SK-N-SH treated with all-trans-retinoic acid at 6 μM for 48 hours (cell line): ENCODE data around the gene PLEKHF1.

ENCODE experiments used
- ATAC-seq: fragments of 200-7000 bp; cut with Tn5 transposase; 3 replicates; pipeline ENCODE4 v1.9.1; 2020; ENCODE audit warnings: mild to moderate bottlenecking, moderate library complexity
- ARNTL ChIP-seq: fragments of 450-650 bp; formaldehyde crosslinking; IDR thresholded peaks from 2 replicates; pipeline ENCODE4 v1.5.0; 2020; ENCODE audit warnings: low read depth, mild to moderate bottlenecking, moderate library complexity, borderline replicate concordance
- BACH2 ChIP-seq: fragments of 250-450 bp; sonication (Bioruptor Pico); IDR thresholded peaks from 2 replicates; pipeline ENCODE4 v1.9.0; 2021; ENCODE audit warnings: mild to moderate bottlenecking, borderline replicate concordance
- ESRRG ChIP-seq: fragments of 250-450 bp; sonication (Bioruptor Pico); IDR thresholded peaks from 2 replicates; pipeline ENCODE4 v1.6.1; 2021; ENCODE audit warnings: mild to moderate bottlenecking
- GLIS3 ChIP-seq: fragments of 250-450 bp; sonication (Bioruptor Pico); IDR thresholded peaks from 2 replicates; pipeline ENCODE4 v1.5.0; 2020; ENCODE audit warnings: mild to moderate bottlenecking, moderate library complexity
- ISL1 ChIP-seq: fragments of 250-450 bp; sonication (Bioruptor Pico); IDR thresholded peaks from 2 replicates; pipeline ENCODE4 v2.1.2; 2022; ENCODE audit warnings: mild to moderate bottlenecking, moderate library complexity
- OSR1 ChIP-seq: fragments of 250-450 bp; sonication (Bioruptor Pico); IDR thresholded peaks from 2 replicates; pipeline ENCODE4 v1.8.0; 2022; ENCODE audit warnings: moderate library complexity, mild to moderate bottlenecking, inconsistent platforms
- PPARA ChIP-seq: fragments of 250-450 bp; sonication (Bioruptor Pico); IDR thresholded peaks from 2 replicates; pipeline ENCODE4 v1.5.0; 2020; ENCODE audit warnings: mild to moderate bottlenecking, borderline replicate concordance
- TCF4 ChIP-seq: fragments of 250-450 bp; sonication (Bioruptor Pico); IDR thresholded peaks from 2 replicates; pipeline ENCODE4 v1.8.0; 2021; ENCODE audit warnings: mild to moderate bottlenecking, moderate library complexity, borderline replicate concordance
- ZC3H10 ChIP-seq: fragments of 250-450 bp; sonication (Bioruptor Pico); IDR thresholded peaks from 2 replicates; pipeline ENCODE4 v1.5.1; 2021; ENCODE audit warnings: mild to moderate bottlenecking, moderate library complexity
- ZFP3 ChIP-seq: fragments of 250-450 bp; sonication (Bioruptor Pico); IDR thresholded peaks from 2 replicates; pipeline ENCODE4 v1.5.0; 2020; ENCODE audit warnings: mild to moderate bottlenecking, moderate library complexity
- ZNF565 ChIP-seq: fragments of 450-650 bp; formaldehyde crosslinking; conservative IDR thresholded peaks from 2 replicates; pipeline ENCODE4 v1.5.0; 2020; ENCODE audit warnings: low read depth, mild to moderate bottlenecking, moderate library complexity
- ZNF8 ChIP-seq: fragments of 450-650 bp; formaldehyde crosslinking; IDR thresholded peaks from 2 replicates; pipeline ENCODE4 v1.5.0; 2020; ENCODE audit warnings: mild to moderate bottlenecking, moderate library complexity
- TF ChIP-seq, protein P1 (sequence below): fragments of 250-450 bp; sonication (Bioruptor Pico); IDR thresholded peaks from 2 replicates; pipeline ENCODE4 v1.8.0; 2021; ENCODE audit warnings: low read depth, mild to moderate bottlenecking, moderate library complexity, borderline replicate concordance
- TF ChIP-seq, protein P2 (sequence below): fragments of 250-450 bp; sonication (Bioruptor Pico); IDR thresholded peaks from 2 replicates; pipeline ENCODE4 v1.5.0; 2020; ENCODE audit warnings: mild to moderate bottlenecking, moderate library complexity
- TF ChIP-seq, protein P3 (sequence below): fragments of 250-450 bp; sonication (Bioruptor Pico); IDR thresholded peaks from 2 replicates; pipeline ENCODE4 v1.5.1; 2021; ENCODE audit warnings: mild to moderate bottlenecking, moderate library complexity
- TF ChIP-seq, protein P4 (sequence below): fragments of 250-450 bp; sonication (Bioruptor Pico); IDR thresholded peaks from 2 replicates; pipeline ENCODE4 v1.5.1; 2020; ENCODE audit warnings: low read depth, mild to moderate bottlenecking, moderate library complexity
- TF ChIP-seq, protein P5 (sequence below): fragments of 250-450 bp; sonication (Bioruptor Pico); IDR thresholded peaks from 2 replicates; pipeline ENCODE4 v1.8.0; 2020; ENCODE audit warnings: mild to moderate bottlenecking, moderate library complexity, borderline replicate concordance

PLEKHF1 gene

DNA sequence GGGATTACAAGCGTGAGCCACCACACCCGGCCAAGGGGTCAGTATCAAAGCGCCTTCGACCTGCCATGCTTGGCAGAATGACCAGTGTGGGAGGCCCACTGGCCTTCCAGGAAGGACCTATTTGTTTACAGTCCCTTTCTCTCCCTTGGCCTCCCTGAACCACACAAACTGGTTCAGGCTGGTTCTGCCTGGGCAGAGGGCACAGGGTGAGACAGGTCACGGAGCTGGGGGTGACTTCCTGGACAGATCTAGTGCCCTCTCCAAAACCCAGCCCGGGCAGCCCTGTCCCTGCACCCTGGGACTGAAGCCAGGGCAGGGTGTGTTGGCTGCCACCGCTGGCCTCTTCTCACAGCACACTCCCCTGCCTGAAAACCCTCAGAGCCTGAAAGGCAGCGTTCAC lies 11.3 kb downstream of the PLEKHF1 start:
- no peak for TF ChIP-seq GLIS3 (CRISPR knock-in tag)
- no peak for ATAC-seq

- no peak for TF ChIP-seq BACH2 (CRISPR knock-in tag)
- no peak for TF ChIP-seq OSR1 (CRISPR knock-in tag)
- TF ChIP-seq ZFP3 (CRISPR knock-in tag): no peak
- no peak for ATAC-seq
These were observed 11.9 kb downstream of the PLEKHF1 start for GRCh38 chr19:29677001-29677817.

GRCh38 chr19:29678484-29679106 lies 13.3 kb downstream of the PLEKHF1 start:
- no peak for ATAC-seq
- TF ChIP-seq, protein P1, sequence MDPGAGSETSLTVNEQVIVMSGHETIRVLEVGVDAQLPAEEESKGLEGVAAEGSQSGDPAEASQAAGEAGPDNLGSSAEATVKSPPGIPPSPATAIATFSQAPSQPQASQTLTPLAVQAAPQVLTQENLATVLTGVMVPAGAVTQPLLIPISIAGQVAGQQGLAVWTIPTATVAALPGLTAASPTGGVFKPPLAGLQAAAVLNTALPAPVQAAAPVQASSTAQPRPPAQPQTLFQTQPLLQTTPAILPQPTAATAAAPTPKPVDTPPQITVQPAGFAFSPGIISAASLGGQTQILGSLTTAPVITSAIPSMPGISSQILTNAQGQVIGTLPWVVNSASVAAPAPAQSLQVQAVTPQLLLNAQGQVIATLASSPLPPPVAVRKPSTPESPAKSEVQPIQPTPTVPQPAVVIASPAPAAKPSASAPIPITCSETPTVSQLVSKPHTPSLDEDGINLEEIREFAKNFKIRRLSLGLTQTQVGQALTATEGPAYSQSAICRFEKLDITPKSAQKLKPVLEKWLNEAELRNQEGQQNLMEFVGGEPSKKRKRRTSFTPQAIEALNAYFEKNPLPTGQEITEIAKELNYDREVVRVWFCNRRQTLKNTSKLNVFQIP (CRISPR knock-in tag): no peak
- TF ChIP-seq ZNF565 (CRISPR knock-in tag) (no peak), GLIS3 (CRISPR knock-in tag) (no peak), ISL1 (CRISPR knock-in tag) (no peak), TCF4 (no peak)
- TF ChIP-seq, protein P2, sequence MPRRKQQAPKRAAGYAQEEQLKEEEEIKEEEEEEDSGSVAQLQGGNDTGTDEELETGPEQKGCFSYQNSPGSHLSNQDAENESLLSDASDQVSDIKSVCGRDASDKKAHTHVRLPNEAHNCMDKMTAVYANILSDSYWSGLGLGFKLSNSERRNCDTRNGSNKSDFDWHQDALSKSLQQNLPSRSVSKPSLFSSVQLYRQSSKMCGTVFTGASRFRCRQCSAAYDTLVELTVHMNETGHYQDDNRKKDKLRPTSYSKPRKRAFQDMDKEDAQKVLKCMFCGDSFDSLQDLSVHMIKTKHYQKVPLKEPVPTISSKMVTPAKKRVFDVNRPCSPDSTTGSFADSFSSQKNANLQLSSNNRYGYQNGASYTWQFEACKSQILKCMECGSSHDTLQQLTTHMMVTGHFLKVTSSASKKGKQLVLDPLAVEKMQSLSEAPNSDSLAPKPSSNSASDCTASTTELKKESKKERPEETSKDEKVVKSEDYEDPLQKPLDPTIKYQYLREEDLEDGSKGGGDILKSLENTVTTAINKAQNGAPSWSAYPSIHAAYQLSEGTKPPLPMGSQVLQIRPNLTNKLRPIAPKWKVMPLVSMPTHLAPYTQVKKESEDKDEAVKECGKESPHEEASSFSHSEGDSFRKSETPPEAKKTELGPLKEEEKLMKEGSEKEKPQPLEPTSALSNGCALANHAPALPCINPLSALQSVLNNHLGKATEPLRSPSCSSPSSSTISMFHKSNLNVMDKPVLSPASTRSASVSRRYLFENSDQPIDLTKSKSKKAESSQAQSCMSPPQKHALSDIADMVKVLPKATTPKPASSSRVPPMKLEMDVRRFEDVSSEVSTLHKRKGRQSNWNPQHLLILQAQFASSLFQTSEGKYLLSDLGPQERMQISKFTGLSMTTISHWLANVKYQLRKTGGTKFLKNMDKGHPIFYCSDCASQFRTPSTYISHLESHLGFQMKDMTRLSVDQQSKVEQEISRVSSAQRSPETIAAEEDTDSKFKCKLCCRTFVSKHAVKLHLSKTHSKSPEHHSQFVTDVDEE (CRISPR knock-in tag): no peak

DNA sequence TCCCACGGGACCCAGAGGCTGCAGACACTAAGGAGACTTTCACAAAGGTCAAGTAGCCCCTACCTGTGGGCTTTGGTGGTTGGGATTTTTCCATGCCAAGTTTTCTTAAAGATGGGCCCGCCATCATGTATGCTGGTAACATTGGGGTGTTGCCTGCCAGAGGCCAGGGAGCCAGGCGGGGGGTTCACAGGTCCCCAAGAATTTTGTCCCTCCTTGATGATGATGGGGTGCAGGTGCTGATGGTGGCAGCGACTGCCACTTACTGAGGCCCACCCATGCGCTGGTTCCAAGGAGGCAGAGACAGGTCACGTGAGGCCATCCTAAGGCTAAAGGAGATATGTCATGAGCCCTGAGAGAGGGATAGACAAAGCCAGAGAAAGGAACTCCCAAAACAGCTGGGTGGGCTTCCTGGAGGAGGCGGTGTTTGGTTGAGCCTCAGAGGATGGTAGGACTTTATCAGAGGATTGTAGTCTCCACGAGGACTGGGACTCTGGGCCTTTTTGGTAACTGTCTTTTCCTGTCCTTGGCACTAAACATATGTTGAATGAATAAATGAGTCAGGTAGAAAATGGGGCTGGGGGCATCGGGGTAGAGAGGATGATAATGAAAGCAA lies 14.4 kb downstream of the PLEKHF1 start:
- TF ChIP-seq, protein P3, sequence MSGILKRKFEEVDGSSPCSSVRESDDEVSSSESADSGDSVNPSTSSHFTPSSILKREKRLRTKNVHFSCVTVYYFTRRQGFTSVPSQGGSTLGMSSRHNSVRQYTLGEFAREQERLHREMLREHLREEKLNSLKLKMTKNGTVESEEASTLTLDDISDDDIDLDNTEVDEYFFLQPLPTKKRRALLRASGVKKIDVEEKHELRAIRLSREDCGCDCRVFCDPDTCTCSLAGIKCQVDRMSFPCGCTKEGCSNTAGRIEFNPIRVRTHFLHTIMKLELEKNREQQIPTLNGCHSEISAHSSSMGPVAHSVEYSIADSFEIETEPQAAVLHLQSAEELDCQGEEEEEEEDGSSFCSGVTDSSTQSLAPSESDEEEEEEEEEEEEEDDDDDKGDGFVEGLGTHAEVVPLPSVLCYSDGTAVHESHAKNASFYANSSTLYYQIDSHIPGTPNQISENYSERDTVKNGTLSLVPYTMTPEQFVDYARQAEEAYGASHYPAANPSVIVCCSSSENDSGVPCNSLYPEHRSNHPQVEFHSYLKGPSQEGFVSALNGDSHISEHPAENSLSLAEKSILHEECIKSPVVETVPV (CRISPR knock-in tag): no peak
- TF ChIP-seq PPARA: no peak
- no peak for TF ChIP-seq ARNTL (CRISPR knock-in tag)
- TF ChIP-seq, protein P4, sequence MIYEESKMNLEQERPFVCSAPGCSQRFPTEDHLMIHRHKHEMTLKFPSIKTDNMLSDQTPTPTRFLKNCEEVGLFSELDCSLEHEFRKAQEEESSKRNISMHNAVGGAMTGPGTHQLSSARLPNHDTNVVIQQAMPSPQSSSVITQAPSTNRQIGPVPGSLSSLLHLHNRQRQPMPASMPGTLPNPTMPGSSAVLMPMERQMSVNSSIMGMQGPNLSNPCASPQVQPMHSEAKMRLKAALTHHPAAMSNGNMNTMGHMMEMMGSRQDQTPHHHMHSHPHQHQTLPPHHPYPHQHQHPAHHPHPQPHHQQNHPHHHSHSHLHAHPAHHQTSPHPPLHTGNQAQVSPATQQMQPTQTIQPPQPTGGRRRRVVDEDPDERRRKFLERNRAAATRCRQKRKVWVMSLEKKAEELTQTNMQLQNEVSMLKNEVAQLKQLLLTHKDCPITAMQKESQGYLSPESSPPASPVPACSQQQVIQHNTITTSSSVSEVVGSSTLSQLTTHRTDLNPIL (CRISPR knock-in tag): no peak
- TF ChIP-seq ZNF8: no peak
- TF ChIP-seq ZNF565 (CRISPR knock-in tag): no peak
- no peak for TF ChIP-seq ISL1 (CRISPR knock-in tag)
- no peak for TF ChIP-seq TCF4
- no peak for TF ChIP-seq GLIS3 (CRISPR knock-in tag)
- TF ChIP-seq ESRRG (CRISPR knock-in tag): no peak
- TF ChIP-seq ZC3H10 (CRISPR knock-in tag): no peak
- TF ChIP-seq ZFP3 (CRISPR knock-in tag): no peak
- no peak for TF ChIP-seq OSR1 (CRISPR knock-in tag)
- TF ChIP-seq, protein P1 (CRISPR knock-in tag): no peak
- TF ChIP-seq, protein P5, sequence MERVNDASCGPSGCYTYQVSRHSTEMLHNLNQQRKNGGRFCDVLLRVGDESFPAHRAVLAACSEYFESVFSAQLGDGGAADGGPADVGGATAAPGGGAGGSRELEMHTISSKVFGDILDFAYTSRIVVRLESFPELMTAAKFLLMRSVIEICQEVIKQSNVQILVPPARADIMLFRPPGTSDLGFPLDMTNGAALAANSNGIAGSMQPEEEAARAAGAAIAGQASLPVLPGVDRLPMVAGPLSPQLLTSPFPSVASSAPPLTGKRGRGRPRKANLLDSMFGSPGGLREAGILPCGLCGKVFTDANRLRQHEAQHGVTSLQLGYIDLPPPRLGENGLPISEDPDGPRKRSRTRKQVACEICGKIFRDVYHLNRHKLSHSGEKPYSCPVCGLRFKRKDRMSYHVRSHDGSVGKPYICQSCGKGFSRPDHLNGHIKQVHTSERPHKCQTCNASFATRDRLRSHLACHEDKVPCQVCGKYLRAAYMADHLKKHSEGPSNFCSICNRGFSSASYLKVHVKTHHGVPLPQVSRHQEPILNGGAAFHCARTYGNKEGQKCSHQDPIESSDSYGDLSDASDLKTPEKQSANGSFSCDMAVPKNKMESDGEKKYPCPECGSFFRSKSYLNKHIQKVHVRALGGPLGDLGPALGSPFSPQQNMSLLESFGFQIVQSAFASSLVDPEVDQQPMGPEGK: no peak
- no peak for ATAC-seq
